ENCODE results near the gene SYNPR.

Gene SYNPR

GRCh38 chr3:63523100-63523499 lies 245.0 kb downstream of the SYNPR start:
- in situ Hi-C loops (cut with MboI; ENCODE audit: low sequenced_read_pairs), result no loop called here

DNA sequence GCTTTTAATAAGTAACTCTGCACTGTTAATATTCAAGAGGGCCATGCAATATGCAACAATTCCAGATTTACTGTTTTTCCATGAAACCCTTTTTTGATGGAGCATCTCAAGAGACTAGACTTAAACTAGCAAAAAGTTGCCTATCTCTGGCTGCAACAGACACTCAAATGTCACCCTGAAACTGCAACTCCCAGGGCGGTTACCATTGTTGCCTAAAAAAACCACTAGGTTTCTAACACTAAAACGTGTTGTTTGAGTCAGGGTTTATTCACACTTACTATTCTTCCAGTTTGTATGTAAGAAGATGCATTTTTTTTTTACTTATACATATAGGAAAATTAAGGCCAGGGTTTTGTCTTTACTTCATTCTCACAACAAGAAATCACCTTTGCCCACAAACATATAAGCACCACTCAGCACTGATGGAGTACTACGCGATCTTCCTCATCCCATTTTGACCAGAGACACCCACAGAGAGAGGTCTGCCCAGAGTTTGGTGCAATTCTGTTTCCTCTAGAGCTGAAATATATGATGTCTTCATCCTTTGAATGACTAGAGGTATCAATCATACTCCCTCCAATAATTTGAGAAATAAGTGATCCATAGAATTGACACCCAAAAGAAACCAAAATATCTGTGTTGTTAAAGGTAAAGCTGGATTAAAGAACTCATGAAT lies 250.4 kb downstream of the SYNPR start:
- in situ Hi-C loops (cut with MboI; ENCODE audit: low sequenced_read_pairs), result no loop called here

GRCh38 chr3:63532521-63532920 lies 254.4 kb downstream of the SYNPR start:
- in situ Hi-C loops (cut with MboI; ENCODE audit: low sequenced_read_pairs), result no loop called here

- in situ Hi-C loops (cut with MboI; ENCODE audit: low sequenced_read_pairs), result no loop called here
Measured at GRCh38 chr3:63538919-63539318, 260.8 kb downstream of the SYNPR start.

DNA sequence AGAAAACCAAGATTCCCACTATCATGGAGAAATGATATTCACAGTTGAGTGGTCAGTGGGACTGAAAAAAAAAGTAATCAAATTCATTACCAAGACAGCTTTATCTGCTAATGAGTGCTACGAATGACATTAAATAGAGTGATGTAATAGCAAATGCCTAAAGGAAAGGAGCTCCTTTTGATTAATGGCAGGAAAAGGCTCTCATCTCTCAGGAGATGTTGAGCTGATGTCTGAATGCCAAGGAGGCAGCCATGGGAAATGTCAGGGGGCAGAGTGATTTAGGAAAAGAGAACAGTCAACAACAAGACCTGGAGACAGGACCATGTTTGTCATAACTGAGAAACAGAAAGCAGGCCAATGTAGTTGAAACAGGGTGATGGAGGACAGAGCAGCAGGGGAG lies 277.7 kb downstream of the SYNPR start:
- in situ Hi-C loops (cut with MboI; ENCODE audit: low sequenced_read_pairs), result no loop called here

GRCh38 chr3:63556401-63556800 lies 278.3 kb downstream of the SYNPR start:
- in situ Hi-C loops (cut with MboI; ENCODE audit: low sequenced_read_pairs), result no loop called here

GRCh38 chr3:63557912-63558311 lies 279.8 kb downstream of the SYNPR start:
- in situ Hi-C loops (cut with MboI; ENCODE audit: low sequenced_read_pairs), result no loop called here

DNA sequence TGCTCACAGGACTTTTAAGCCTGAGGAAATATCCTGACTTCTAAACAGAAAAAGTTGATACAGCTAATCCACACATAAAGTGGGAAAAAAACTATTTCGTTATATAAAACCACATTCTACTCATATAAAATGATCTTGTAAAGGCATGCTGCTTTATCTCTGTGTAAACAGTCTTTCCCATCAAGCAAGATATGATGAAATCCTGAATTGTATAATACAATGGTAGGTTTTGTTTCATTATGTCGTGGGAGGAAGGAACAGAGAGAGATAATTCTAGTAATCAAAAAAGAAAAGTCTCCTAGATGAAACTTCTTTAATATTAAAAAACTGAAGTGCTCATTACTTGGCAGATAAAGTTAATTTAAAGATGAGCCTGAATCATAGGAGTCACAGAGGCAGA lies 281.8 kb downstream of the SYNPR start:
- in situ Hi-C loops (cut with MboI; ENCODE audit: low sequenced_read_pairs), result no loop called here

DNA sequence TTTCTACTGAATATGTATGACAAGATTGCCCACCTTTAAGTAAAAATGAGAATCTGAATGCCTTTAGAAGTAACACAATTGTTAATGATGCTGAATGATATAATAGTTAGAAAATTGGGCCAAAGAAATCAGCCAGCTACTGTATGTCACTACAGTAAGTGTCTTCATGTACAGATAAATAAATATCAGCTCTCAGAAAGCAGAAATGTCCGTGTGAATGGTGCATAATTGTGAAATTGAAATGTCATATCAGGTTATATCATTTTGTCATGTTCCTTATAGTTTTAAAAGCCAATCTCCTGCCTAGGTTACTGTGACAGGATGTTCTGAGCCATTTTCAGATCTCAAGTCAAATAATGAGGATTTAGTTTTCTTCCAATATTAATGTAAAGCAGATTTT lies 283.8 kb downstream of the SYNPR start:
- in situ Hi-C loops (cut with MboI; ENCODE audit: low sequenced_read_pairs), result no loop called here

- in situ Hi-C loops (cut with MboI; ENCODE audit: low sequenced_read_pairs), result no loop called here
Measured at GRCh38 chr3:63562323-63562722, 284.2 kb downstream of the SYNPR start.

- in situ Hi-C loops (cut with MboI; ENCODE audit: low sequenced_read_pairs), result no loop called here
Measured at GRCh38 chr3:63563572-63563971, 285.5 kb downstream of the SYNPR start.

DNA sequence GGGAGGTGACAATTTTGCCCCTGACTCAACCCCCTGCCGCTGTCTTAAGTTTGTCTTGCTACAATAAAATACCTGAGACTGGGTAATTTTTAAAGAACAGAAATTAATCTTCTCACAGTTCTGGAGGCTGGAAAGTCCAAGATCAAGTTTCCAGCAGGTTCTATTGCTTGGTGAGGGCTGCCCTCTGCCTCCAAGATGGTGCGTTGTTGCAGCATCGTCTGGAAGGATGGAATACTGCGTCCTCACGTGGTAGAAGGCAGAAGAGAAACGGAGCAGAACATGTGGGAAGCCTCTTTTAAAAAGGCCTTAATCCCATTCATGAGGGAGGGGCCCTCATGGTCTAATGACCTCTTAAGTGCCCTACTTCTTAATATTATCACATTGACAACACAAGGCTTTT lies 287.1 kb downstream of the SYNPR start:
- in situ Hi-C loops (cut with MboI; ENCODE audit: low sequenced_read_pairs), result no loop called here

DNA sequence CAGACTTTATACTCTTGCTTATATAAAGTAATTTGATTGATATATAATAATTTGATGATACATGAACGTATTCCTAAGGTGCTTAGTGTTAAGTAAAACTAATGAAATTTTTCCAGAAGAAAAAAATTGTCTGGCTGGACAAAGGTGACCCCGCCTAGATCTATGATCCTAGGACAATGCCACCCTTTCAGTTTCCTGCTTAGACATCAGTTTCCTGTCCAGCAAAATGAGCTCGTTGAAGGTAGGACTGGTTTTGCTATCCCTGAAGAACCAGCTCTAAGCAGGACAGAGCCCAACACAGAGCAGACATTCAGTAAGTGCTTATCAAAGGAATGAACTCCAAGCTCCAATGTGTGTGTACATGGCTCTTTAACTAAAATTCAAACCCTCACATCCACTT lies 293.6 kb downstream of the SYNPR start:
- in situ Hi-C loops (cut with MboI; ENCODE audit: low sequenced_read_pairs), result no loop called here

GRCh38 chr3:63576846-63577245 lies 298.7 kb downstream of the SYNPR start:
- in situ Hi-C loops (cut with MboI; ENCODE audit: low sequenced_read_pairs), result no loop called here

DNA sequence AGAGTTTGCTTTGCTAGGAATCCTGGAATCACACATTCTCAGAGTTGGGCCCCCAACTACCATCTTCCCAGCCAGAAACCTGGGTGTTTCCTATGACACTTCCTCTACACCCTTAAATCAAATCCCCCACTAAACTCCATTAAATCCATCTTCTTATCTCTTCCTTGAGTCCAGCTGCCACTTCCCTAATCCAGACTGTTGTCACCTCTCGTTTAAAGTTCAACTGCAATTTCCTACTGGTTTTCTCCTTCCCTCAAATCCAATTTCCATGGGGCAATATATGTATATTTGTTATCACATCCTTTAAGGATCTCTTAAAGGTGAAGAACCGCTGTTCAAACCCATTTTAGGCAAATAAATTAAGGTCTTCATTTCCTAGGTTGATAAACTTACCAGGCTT lies 300.8 kb downstream of the SYNPR start:
- in situ Hi-C loops (cut with MboI; ENCODE audit: low sequenced_read_pairs), result no loop called here

GRCh38 chr3:63580151-63580550 lies 302.0 kb downstream of the SYNPR start:
- in situ Hi-C loops (cut with MboI; ENCODE audit: low sequenced_read_pairs), result no loop called here

- in situ Hi-C loops (cut with MboI; ENCODE audit: low sequenced_read_pairs), result no loop called here
Measured at GRCh38 chr3:63582943-63583500, 304.9 kb downstream of the SYNPR start.

- in situ Hi-C loops (cut with MboI; ENCODE audit: low sequenced_read_pairs), result no loop called here
Measured at GRCh38 chr3:63584681-63585080, 306.6 kb downstream of the SYNPR start.

GRCh38 chr3:63585927-63586326 lies 307.8 kb downstream of the SYNPR start:
- in situ Hi-C loops (cut with MboI; ENCODE audit: low sequenced_read_pairs), result no loop called here

- in situ Hi-C loops (cut with MboI; ENCODE audit: low sequenced_read_pairs), result no loop called here
Measured at GRCh38 chr3:63588895-63589294, 310.8 kb downstream of the SYNPR start.

- in situ Hi-C loops (cut with MboI; ENCODE audit: low sequenced_read_pairs), result no loop called here
Measured at GRCh38 chr3:63593779-63594178, 315.7 kb downstream of the SYNPR start.

DNA sequence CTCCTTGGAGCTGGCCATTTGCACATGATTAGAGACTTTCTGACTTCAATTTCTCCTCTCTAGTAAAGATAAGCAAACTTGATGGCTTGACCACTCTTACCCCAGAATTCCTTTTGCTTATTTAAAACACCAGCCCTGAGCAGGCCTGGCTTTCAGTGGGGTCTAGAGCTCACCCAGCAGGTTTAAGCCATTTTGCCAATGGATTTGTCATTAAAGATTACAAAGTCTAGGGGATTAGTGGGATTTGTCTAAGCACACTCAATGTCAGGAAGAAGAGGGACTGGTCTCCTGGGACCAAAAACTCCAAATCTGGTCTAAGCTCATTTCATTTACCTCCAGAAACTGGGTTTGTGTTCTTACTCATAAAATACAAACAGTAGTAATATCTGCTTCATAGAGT lies 317.1 kb downstream of the SYNPR start:
- in situ Hi-C loops (cut with MboI; ENCODE audit: low sequenced_read_pairs), result no loop called here

GRCh38 chr3:63597019-63597418 lies 318.9 kb downstream of the SYNPR start:
- in situ Hi-C loops (cut with MboI; ENCODE audit: low sequenced_read_pairs), result no loop called here
